ENCODE results near the gene CALCOCO2.
A peak's percentile ranks its signal among the peaks of the same experiment; 100 is the strongest.
"Not testable (repeated sequence)": the region's sequence is repeated elsewhere in the genome, so short reads cannot be mapped to it uniquely, and the experiment has no call there.

The CALCOCO2 gene

DNA sequence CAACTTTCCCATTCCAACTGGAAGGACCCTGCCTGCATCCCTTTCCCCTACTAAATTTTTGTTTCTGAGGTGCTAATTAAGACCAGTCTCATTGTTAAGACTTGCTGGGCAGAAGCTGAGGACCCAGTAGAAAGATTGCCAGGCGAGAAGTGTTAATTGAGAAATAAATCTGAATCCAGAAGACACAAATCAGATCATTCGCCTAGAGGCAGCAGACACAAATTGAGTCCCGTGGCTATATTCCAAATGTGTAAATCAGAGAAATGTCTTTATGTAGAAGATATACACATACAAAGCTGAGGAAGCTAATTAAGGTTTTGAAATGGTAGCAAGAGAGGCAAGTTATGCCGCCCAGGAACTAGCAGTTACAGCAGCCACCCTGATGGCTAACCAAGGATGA, 29.6 kb downstream of the CALCOCO2 start:
- H3K9ac ChIP-seq (ENCODE audit: low read length), result no peak overlapping the region
- no peaks in the 10 kb centered on the region for H3K4me1 ChIP-seq (ENCODE audit: control insufficient read depth, insufficient read depth, low read length)
- H3K9me3 ChIP-seq (ENCODE audit: control insufficient read depth, low read length), result no peaks in the 10 kb centered on the region
- H3K27me3 ChIP-seq (replicated peaks; ENCODE audit: control insufficient read depth, insufficient read depth, low read length), result no peaks in the 10 kb centered on the region
- no peak for DNase-seq (ENCODE audit: low read depth)
- H3K4me3 ChIP-seq (ENCODE audit: low read length), result no peak overlapping the region
- H3K36me3 ChIP-seq (ENCODE audit: control insufficient read depth, insufficient read depth, low read length, severe bottlenecking), result peaks cover 90% of the 10 kb centered on the region

DNA sequence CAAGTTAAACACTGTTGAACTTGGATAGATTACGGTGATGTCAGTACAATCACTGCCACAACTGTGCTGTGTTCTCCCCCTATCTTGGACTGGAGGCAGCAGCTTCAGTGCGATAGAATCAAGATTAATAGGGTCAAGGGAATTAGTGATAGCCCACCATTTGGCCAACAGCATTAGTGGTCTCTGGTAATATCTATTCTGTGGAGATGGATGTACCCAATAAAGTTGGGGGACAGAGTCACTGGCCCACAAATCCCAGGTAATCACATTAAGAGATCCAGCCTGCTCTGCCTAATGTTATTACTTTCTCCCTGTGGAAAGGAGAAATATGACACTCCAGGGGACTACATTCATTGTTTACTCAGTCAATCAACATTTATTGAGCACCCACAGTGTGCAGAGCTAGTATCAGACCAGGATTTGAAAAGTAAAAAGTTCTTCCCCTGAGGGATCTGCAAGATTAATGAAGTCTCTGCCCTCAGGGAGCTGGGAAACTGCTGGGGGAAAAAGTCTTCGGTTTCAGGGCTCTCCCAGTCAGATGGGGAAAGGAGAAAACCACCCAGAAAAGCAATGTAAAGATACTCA, 38.2 kb downstream of the CALCOCO2 start:
- H3K9ac ChIP-seq (ENCODE audit: low read length), result no peak overlapping the region
- no peak for DNase-seq (ENCODE audit: low read depth)
- no peaks in the 10 kb centered on the region for H3K9me3 ChIP-seq (ENCODE audit: control insufficient read depth, low read length)
- H3K27me3 ChIP-seq (replicated peaks; ENCODE audit: control insufficient read depth, insufficient read depth, low read length), result peaks cover 3% of the 10 kb centered on the region
- H3K36me3 ChIP-seq (ENCODE audit: control insufficient read depth, insufficient read depth, low read length, severe bottlenecking), result peaks cover 22% of the 10 kb centered on the region
- peaks cover 9% of the 10 kb centered on the region for H3K4me1 ChIP-seq (ENCODE audit: control insufficient read depth, insufficient read depth, low read length)
- H3K4me3 ChIP-seq (ENCODE audit: low read length), result no peak overlapping the region

DNA sequence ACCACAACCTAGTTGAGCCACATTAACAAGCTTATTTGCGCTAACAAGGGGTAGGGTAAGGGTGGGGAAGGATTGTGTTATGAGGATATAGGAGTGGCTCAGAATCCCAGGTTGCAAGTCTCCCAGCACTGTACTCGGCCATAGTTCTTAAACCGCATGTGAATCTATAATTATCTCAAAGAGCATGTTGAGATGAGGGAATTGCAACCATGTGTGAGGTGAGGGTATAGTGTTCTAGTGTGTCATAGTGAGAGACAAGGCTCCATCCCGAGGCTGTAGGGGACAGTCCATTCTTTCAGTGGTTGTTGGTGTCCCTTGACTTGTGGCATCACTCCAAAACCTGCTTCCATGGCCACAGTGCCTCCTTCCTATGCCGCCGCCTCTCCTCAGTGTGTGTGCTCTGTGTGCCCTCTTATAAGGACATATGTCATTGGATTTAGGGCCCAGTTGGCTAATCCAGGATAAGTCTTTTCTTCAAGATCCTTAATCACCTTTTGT, 39.0 kb downstream of the CALCOCO2 start:
- Histone ChIP-seq H3K4me1 (ENCODE audit: control insufficient read depth, insufficient read depth, low read length) (peaks cover 9% of the 10 kb centered on the region), H3K9me3 (ENCODE audit: control insufficient read depth, low read length) (no peaks in the 10 kb centered on the region), H3K9ac (ENCODE audit: low read length) (no peak overlapping the region), H3K4me3 (ENCODE audit: low read length) (no peak overlapping the region), H3K27me3 (replicated peaks; ENCODE audit: control insufficient read depth, insufficient read depth, low read length) (peaks cover 3% of the 10 kb centered on the region), H3K36me3 (ENCODE audit: control insufficient read depth, insufficient read depth, low read length, severe bottlenecking) (peaks cover 13% of the 10 kb centered on the region)
- no peak for DNase-seq (ENCODE audit: low read depth)

DNA sequence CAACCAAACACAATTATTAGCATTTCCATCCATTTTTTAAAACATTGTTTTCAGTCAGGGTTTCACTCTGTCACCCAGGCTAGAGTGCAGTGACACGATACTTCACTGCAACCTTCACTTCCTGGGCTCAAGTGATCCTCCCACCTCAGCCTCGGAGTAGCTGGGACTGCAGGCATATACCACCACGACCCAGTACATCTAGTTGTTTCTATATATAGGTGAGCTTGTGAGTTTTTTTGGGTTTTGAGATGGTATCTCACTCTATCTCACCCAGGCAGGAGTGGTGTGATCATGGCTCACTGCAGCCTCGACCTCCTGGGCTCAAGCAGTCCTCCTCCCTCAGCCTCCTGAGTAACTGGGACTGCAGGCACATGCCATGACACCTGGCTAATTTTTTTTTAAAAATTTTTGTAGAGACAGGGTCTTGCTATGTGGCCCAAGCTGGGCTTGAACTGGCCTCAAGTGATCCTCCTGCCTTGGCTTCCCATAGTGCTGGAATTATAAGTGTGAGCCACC, 40.3 kb downstream of the CALCOCO2 start:
- Histone ChIP-seq H3K36me3 (ENCODE audit: control insufficient read depth, insufficient read depth, low read length, severe bottlenecking) (peaks cover 4% of the 10 kb centered on the region), H3K27me3 (replicated peaks; ENCODE audit: control insufficient read depth, insufficient read depth, low read length) (peaks cover 3% of the 10 kb centered on the region), H3K9ac (ENCODE audit: low read length) (no peak overlapping the region), H3K4me3 (ENCODE audit: low read length) (no peak overlapping the region), H3K4me1 (ENCODE audit: control insufficient read depth, insufficient read depth, low read length) (peaks cover 9% of the 10 kb centered on the region), H3K9me3 (ENCODE audit: control insufficient read depth, low read length) (no peaks in the 10 kb centered on the region)
- no peak for DNase-seq (ENCODE audit: low read depth)

DNA sequence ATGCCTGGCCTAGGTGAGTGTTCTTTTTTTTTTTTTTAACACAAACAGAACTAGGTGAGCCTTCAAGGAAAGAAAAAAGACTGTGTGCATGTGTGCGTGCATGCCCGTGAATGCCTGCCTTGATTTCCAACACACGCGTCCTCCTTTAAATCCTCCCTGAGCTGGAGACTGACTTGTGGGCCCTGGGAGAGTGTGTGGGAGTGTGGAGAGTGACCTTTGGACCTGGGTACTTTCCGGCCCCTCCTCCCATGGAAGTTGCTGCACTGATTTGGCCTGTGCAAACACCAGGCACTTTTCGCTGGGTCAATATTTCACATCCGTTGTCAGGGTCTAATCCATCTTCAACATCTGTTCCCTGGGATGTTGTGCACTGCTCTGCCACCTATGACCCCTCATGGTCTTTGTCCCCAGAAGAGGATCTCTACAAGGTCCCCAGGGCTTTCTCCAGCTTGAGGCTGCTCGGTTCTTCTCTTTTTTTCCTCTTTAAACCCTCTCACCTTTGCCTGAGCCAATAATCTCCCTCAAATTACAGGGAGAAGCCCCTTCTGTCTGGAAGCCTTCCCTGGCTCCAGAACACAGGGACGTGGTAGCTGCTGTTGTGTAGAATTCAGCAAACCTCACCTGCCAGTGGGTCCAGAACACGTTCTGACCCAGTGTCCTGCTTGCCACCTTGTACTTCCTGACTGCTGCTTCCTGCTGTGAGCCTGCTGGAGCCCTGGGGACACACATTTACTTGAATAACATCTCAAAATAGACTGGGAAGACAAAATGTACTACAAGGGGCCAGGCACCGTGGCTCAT, 40.9 kb downstream of the CALCOCO2 start:
- Histone ChIP-seq H3K9me3 (ENCODE audit: control insufficient read depth, low read length) (no peaks in the 10 kb centered on the region), H3K9ac (ENCODE audit: low read length) (no peak overlapping the region), H3K4me1 (ENCODE audit: control insufficient read depth, insufficient read depth, low read length) (peaks cover 9% of the 10 kb centered on the region), H3K4me3 (ENCODE audit: low read length) (no peak overlapping the region), H3K36me3 (ENCODE audit: control insufficient read depth, insufficient read depth, low read length, severe bottlenecking) (no peaks in the 10 kb centered on the region), H3K27me3 (replicated peaks; ENCODE audit: control insufficient read depth, insufficient read depth, low read length) (peaks cover 3% of the 10 kb centered on the region)
- no peak for DNase-seq (ENCODE audit: low read depth)

DNA sequence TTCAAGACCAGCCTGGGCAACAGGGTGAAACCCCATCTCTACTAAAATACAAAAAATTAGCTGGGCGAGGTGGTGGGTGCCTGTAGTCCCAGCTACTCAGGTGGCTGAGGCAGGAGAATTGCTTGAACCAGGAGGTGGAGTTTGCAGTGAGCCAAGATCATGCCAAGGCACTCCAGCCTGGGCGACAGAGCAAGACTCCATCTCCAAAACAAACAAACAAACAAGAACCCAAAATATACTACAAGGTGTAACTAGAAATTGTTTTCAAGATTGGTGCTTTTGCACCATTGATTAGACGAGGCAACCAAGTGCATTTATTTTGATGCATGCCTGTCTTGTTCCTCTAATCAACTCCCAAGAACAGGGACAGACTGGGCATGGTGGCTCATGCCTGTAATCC, 41.6 kb downstream of the CALCOCO2 start:
- not testable (repeated sequence) for H3K9me3 ChIP-seq (ENCODE audit: control insufficient read depth, low read length); H3K9ac ChIP-seq (ENCODE audit: low read length); H3K4me1 ChIP-seq (ENCODE audit: control insufficient read depth, insufficient read depth, low read length); DNase-seq (ENCODE audit: low read depth); H3K4me3 ChIP-seq (ENCODE audit: low read length); H3K27me3 ChIP-seq (replicated peaks; ENCODE audit: control insufficient read depth, insufficient read depth, low read length); H3K36me3 ChIP-seq (ENCODE audit: control insufficient read depth, insufficient read depth, low read length, severe bottlenecking)

DNA sequence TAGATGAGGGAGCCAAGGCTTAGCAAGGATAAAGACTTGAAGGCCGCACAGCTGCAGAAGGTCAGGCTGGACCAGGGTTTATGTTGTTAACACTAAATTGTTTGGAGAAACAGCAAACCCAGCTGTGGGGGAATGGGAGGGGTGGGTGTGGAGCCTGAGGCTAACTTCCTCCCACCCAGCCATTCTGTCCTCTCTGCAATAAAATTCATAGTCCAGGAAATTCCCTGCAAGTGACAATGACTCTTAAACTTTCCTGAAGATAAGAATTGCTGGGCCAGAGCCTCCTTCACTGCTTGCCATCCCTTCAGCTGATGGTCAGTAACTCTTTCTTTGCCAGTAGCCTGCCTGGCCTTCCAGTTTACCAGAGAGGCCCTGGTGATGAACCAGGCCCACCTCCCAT, 42.4 kb downstream of the CALCOCO2 start:
- peaks cover 13% of the 10 kb centered on the region for H3K27me3 ChIP-seq (replicated peaks; ENCODE audit: control insufficient read depth, insufficient read depth, low read length)
- no peaks in the 10 kb centered on the region for H3K36me3 ChIP-seq (ENCODE audit: control insufficient read depth, insufficient read depth, low read length, severe bottlenecking)
- DNase-seq (ENCODE audit: low read depth), result no peak
- H3K9ac ChIP-seq (ENCODE audit: low read length), result no peak overlapping the region
- H3K4me3 ChIP-seq (ENCODE audit: low read length), result no peak overlapping the region
- peaks cover 9% of the 10 kb centered on the region for H3K4me1 ChIP-seq (ENCODE audit: control insufficient read depth, insufficient read depth, low read length)
- H3K9me3 ChIP-seq (ENCODE audit: control insufficient read depth, low read length), result no peaks in the 10 kb centered on the region

DNA sequence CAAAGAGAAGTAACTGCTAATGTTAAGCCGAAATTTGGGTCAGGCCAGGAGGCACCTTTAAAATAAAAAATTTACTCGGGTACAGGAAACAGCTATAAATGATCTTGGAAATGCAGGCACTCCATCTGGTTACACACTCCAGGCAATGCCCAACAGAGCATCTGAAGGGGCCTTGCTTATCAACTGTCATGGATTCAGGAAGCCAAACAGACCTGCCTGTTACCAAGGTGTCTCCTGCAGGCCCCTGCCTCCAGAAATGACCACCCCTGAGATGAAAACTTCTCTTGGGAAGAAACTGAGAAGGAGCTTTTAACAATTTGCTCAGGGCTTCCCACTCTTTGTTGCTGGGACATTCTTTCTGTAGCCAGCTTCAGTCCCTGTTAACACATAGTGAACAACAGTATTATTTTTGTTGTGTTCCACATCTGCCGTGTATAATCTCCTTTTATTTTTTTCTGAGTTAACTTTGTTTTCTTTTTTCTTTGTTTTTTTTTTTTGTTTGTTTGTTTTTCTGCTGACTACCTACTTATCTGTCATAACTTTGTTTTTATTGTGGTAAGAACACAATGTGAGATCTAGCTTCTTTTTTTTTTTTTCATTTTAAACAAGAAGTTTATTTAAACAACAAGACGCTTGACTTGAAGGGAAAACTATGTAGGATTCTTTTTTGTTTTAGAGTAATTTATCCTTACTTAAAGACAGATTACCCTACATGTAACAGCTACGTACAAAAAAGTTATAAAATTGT, 43.0 kb downstream of the CALCOCO2 start:
- Histone ChIP-seq H3K9ac (ENCODE audit: low read length) (no peak overlapping the region), H3K36me3 (ENCODE audit: control insufficient read depth, insufficient read depth, low read length, severe bottlenecking) (no peaks in the 10 kb centered on the region), H3K4me1 (ENCODE audit: control insufficient read depth, insufficient read depth, low read length) (peaks cover 9% of the 10 kb centered on the region), H3K27me3 (replicated peaks; ENCODE audit: control insufficient read depth, insufficient read depth, low read length) (peaks cover 13% of the 10 kb centered on the region), H3K9me3 (ENCODE audit: control insufficient read depth, low read length) (no peaks in the 10 kb centered on the region), H3K4me3 (ENCODE audit: low read length) (no peak overlapping the region)
- DNase-seq (ENCODE audit: low read depth), result no peak

DNA sequence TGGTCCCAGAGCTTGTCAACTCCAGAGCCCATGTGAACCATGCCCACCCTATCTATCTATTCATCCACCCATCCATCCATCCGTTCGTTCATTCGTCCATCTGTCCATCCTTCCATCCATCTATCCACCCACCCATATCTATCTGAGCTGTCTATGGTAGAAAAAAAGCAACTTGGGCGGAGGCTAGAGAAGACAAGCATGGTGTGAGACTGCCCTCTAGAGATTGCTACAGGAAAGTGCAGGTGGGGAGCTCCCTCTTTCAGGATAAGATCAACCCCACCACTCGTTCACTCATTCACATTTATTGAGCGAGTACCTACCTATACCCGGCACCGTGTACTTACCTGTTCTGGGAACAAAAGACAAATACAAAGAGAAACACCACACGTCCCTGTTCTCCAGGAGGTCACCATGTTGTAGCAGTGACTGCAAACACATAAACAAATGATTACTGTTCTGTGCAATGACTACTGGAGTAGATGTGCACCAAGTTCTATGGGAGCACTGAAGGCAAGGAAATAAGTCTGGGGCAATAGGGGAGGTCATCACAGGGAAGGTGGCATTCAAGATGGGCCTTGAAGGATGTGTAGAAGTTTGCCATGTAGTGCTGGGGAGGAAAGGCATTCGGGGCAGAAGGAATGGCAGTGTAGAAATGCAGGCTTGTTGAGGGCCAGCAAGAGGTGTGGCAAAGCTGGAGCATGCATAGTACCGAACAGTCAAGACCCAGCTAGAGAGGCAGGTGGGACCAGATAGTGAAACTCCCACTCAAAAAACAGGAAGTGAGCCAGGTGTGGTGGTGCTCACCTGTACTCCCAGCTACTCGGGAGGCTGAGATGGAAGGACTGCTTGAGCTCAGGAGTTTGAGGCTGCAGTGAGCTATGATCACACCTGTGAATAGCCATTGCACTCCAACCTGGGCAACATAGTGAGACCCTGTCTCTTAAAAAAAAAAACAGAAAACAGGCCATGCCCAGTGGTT, 48.4 kb downstream of the CALCOCO2 start:
- no peaks in the 10 kb centered on the region for H3K36me3 ChIP-seq (ENCODE audit: control insufficient read depth, insufficient read depth, low read length, severe bottlenecking)
- H3K9ac ChIP-seq (ENCODE audit: low read length), result no peak overlapping the region
- no peaks in the 10 kb centered on the region for H3K4me1 ChIP-seq (ENCODE audit: control insufficient read depth, insufficient read depth, low read length)
- H3K27me3 ChIP-seq (replicated peaks; ENCODE audit: control insufficient read depth, insufficient read depth, low read length), result peaks cover 15% of the 10 kb centered on the region
- H3K4me3 ChIP-seq (ENCODE audit: low read length), result no peak overlapping the region
- H3K9me3 ChIP-seq (ENCODE audit: control insufficient read depth, low read length), result no peaks in the 10 kb centered on the region
- DNase-seq (ENCODE audit: low read depth), result peak; percentile 86

DNA sequence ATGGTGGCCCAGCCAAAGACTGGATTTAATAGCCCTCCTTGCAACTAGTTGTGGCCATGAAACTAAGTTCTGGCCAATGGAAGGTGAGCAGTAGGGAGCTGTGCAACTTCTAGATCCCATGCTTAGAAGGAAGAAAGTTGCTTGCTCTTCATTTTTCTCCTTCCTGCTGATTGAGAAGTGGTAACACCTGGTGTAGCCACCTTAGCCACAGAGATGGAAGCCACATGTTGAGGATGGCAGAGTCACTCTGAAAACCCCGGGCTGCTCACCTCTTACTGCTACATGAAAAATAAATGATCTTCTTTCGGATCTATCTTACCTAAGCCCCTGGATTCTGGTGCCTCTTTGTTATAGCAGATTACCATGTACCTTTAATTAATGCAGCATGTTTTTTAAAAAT, 51.4 kb downstream of the CALCOCO2 start:
- H3K36me3 ChIP-seq (ENCODE audit: control insufficient read depth, insufficient read depth, low read length, severe bottlenecking), result no peaks in the 10 kb centered on the region
- H3K4me3 ChIP-seq (ENCODE audit: low read length), result no peak overlapping the region
- peaks cover 13% of the 10 kb centered on the region for H3K27me3 ChIP-seq (replicated peaks; ENCODE audit: control insufficient read depth, insufficient read depth, low read length)
- no peaks in the 10 kb centered on the region for H3K4me1 ChIP-seq (ENCODE audit: control insufficient read depth, insufficient read depth, low read length)
- no peaks in the 10 kb centered on the region for H3K9me3 ChIP-seq (ENCODE audit: control insufficient read depth, low read length)
- DNase-seq (ENCODE audit: low read depth), result no peak
- H3K9ac ChIP-seq (ENCODE audit: low read length), result no peak overlapping the region

Measured in adipocyte (in vitro differentiated cells).